Stimulated activated CD4-positive, alpha-beta T cell treated with anti-CD3 and anti-CD28 coated beads, Interleukin-2, amount 100 ng/mL, for 4 hours (primary cell): ENCODE results near the gene NOS1.

Source experiments
- DNase-seq: peaks from one replicate; pipeline ENCODE4 v3.0.0-alpha.2; 2020; ENCODE audit warnings: low read depth

NOS1 gene

DNA sequence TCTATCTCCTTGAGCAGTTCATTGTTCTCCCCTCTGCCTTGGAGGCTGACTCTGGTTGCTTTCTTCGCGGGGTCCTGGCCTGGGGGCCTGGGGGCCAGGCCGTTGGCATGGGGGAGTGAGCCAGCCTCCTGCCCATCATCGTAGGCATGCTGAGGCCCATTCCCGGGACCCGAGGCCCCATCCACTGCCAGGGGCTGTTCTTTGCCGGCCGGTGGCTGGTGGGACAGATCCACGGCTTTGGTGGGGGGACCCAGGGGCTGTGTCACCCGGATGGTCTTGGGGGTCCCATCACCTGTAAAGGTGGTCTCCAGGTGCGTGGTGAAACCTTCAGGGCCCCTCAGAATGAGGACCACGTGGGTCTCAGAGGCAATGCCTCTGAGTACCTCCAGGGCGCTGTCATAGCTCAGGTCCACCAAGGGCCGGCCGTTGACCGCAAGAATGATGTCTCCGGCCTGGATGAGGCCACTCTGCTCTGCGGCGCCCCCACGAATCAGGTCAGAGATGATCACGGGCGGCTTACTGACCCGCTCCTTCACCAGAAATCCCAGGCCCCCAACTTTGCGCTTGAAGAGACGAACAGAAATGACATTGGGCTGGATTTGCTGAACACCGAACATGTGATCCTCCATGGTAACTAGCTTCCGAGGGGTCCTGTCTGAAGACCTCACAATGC, 30.8 kb downstream of the NOS1 start:
- no peak for DNase-seq

DNA sequence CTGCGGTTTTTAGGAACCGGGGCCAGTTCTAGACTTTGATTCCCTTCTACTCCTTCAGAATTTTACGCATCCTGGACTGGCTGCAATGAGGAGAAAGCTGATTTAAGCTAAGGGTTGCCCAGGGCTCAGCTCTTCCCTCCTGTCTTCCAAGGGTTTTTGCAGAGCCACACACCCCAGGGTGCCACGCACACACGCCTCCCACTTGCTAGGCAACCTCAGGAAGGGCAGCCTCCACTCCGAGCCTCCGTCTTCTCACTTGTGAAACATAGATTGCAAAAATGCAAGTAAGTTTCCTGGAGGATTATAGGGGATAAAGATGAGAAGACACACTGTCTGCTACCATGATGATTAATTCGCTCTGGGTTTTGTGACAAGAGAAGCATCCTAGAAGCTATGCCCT, 31.7 kb downstream of the NOS1 start:
- DNase-seq = no peak

GRCh38 chr12:117328556-117329100, 32.8 kb downstream of the NOS1 start:
- DNase-seq = no peak

- DNase-seq = no peak
Measured at GRCh38 chr12:117322428-117322827, 39.0 kb downstream of the NOS1 start.

DNA sequence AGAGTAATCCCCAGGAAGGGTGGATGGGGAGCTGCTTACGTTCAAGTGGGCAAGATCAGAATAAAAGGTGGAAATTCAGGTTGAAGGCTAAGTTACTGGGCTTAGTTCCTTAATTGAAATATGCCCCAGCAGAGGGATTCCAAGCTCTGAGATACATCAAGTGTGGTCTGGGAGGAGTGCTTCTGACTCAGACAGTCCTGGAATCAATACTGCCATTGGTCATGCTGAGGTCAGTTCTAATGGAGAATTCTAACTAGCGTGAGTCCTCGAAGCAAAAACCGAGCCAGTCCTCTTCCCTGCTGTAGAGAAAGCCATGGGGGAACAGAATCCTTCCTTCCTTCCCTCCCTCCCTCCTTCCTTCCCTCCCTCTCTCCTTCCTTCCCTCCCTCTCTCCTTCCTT, 39.9 kb downstream of the NOS1 start:
- no peak for DNase-seq

DNA sequence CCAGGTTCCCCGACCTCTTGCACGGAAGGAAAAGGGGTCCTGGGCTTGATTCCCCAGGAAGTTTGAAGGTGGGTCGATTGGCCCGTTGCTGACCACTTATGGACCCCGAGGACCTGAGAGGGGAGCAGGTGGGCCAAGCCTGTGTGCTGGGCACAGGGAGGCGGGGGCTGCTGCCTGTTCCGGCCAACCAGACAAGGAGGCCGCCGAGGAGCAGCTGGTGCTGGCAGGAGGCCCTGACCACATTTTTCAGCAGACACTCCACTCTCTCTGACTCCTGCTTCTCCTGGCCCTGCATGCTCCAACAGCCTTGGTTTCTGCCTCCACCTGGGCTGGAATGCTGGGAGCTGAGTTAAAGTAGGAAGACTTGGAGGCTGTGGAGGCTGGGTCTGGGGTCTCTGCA, 42.8 kb downstream of the NOS1 start:
- no peak for DNase-seq

GRCh38 chr12:117316336-117316735, 45.1 kb downstream of the NOS1 start:
- no peak for DNase-seq

DNA sequence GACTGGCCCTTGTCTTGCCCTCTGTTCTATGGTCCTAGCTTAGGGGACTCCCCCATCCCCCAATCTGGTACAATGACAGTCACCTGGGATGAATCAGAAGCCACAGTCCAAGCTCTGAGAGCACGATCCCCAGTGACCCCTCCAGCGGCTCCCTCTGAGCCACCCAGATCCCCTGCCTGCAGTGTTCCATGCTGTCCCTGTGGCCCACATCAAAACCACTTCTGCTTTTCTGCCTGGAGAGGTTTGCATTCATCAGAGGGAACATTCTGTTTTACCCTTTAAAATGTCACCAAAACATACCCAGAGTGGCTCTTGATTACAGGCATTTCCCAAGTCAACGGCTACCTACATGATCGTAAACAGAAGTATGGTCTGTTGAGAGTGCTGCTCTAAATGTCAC, 47.5 kb downstream of the NOS1 start:
- DNase-seq = no peak

GRCh38 chr12:117312770-117313169, 48.7 kb downstream of the NOS1 start:
- DNase-seq = no peak

DNA sequence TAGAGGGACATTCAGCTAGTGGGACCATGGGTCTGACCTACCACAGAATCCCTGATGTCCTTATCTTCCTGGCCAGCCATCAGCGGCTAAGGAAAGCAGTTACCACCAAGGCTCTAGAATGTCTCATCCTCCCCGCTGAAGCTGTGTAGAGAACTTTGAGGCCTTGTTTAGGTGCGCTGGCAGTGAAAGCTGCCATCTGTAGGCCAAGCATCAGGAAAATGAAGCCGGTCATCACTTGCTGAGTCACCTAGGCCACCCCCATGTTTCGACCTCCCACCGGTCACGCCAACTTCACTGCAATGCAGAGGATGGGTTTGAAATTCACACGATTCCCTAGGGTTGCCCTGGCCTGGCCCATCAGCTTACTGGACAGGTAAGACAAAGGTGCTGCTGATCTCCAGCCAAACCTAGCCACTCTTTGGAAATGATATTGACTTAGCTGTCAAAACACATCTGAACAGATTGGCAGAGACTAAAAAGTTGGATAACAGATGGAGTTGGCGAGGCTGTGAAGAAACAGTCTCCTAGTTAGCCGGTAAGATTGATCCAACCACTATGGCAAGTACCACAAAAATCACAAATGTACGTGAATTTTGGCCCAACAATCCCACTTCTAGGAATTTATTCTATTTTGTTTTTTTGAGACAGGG, 52.0 kb downstream of the NOS1 start:
- DNase-seq = no peak

- DNase-seq = no peak
Measured at GRCh38 chr12:117300174-117300573, 61.3 kb downstream of the NOS1 start.

DNA sequence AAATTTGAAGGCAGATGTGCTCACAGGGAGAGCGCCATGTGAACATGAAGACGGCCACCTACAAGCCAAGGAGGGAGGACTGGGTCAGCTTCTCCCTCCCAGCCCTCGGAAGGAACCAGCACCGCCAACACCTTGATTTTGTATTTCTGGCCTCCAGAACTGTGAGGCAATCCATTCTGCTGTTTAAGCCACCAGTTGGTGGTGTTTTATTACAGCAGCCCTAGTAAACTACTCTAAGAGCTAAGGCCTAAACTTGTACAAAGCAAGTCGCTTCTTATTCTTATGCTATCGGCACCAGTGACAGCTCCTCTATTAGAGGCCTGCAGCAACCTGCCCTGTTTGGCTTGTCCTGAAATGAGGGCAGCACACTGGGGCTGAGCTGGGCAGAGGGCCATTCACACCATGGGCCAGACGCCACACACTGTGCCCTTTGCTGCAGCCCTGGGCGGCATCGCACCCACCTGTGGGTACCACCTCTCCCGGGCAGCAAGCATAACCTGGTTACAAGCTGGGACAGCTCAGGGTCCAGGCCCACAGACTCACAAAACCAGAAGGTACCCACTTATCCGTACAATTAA, 62.7 kb downstream of the NOS1 start:
- DNase-seq = no peak

- no peak for DNase-seq
Measured at GRCh38 chr12:117298191-117298590, 63.2 kb downstream of the NOS1 start.

GRCh38 chr12:117294189-117294603, 67.2 kb downstream of the NOS1 start:
- no peak for DNase-seq

DNA sequence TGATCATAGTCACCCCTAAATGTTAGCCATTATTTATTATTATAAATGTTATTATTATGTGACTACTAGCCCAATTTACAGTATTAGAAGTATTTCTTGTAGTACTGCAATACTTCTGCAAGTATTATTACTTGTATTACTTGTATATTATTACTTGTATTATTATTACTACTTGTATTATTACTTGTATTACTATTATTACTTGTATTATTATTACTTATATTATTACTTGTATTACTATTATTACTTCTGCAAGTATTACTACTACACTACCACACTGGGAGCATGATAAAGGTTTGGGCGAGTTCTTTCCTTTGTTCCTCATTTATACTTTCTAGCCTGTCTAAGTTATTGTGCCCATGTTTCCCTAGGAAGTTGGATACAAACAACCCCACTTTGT, 67.9 kb downstream of the NOS1 start:
- no peak for DNase-seq

- no peak for DNase-seq
Measured at GRCh38 chr12:117292688-117293087, 68.7 kb downstream of the NOS1 start.

GRCh38 chr12:117284140-117284539, 77.3 kb downstream of the NOS1 start:
- no peak for DNase-seq

- DNase-seq = no peak
Measured at GRCh38 chr12:117282490-117282889, 78.9 kb downstream of the NOS1 start.

DNA sequence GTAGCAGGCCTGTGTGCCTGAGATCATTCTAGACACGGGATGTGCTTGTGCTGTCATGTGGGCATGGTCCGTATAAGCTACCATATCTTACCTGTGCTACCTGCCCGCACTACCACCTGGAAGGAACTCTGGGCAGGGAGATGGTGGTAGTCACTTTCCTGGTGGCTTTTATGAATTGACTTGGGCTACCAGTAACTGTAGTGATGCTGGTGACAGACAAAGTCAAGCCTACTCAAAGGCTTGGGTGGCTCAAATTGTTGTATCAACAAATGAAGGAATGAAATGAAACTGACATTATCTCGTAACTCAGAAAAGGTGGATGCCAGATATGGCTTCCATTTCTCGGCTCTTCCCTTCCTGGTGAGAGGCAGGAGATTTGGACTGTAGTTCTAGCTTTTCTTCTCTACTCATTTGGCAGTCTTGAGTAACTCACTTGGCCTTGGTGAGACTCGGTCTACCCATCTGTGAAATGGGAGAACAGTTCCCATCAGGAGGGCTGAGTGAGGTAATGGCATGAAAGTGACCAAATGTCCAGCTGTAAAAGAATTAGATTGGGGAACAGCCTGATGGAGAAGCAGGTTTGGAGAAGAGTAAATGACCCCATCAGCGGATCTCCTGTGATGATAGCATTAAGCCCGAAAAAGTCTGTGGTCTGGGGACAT, 81.3 kb downstream of the NOS1 start:
- DNase-seq = no peak

GRCh38 chr12:117279606-117280005, 81.8 kb downstream of the NOS1 start:
- DNase-seq = no peak

- DNase-seq = no peak
Measured at GRCh38 chr12:117277875-117278274, 83.6 kb downstream of the NOS1 start.

DNA sequence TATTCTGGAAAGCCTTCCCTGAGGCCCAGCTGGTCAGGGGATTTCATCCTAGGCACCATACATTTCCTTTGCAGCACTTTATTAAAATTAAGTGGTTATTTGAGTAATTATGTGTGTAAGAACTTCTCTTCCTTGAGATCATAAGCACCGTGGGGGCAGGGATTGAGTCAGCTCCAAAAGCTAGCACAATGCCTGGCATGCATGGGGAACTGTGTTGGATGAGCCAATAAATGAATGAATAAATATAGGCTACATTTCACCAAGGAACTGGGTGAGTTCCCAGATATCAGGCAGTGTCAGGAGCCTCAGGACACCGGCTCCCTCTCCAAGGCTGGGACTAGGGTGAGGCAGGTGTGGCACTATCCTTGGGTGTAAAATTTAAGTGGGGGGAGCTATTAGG, 88.3 kb downstream of the NOS1 start:
- DNase-seq = no peak

DNA sequence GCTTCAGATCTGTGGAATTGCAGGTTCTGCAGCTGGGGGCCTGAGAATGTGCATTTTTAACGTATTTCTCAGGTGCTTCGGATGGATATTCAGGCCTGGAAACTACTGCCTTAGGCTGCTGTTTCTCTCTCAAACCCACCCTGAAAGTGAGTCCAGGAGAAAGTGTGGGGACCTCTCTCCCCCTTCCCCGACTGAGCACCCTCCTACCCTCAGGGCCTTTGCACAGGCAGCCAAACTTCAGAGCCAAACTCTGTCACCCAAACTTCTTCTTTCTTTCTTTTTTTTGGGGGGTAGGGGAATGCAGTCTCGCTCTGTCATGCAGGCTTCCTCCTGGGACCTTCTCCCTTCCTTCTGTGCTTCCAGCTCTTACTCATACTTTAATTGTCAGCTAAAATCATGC, 88.7 kb downstream of the NOS1 start:
- DNase-seq = no peak
